OCI-LY1 (cell line): Measurements from ENCODE around the gene SYNCRIP.

ENCODE experiments used
- EZH2 ChIP-seq: fragments of 200-600 bp; sonication (generic), shearing (Covaris generic); IDR thresholded peaks from 2 replicates; pipeline ENCODE4 v1.8.0; 2017; ENCODE audit warnings: borderline replicate concordance, mixed run types, mild to moderate bottlenecking, antibody characterized with exemption, low read length, moderate library complexity, mixed read lengths
- TF ChIP-seq, protein P1 (sequence below): fragments of 200-600 bp; sonication (generic), shearing (Covaris generic); IDR thresholded peaks from 2 replicates; pipeline ENCODE4 v1.5.1; 2017; ENCODE audit warnings: mild to moderate bottlenecking, antibody characterized with exemption, low read length, moderate library complexity, mixed read lengths

DNA sequence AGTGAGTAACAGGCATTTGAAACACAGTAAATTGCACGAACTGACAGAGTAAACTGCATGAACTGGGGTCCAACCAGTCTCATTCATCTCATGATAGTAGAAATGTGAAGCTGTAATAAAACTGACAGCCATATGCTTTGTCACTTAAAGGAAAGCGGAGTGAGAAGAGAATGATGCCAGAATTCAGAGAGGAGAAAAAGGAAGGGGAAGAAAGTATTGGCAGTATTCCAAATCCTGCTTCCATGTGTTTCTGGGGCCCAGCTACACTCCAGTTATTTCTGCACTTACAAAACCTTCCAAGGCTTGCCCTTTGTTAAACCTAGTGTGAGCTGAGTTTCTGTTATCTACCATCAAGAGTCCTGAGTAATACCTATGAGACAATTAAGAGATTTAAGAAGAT lies 66.2 kb downstream of the SYNCRIP start:
- TF ChIP-seq, protein P1, sequence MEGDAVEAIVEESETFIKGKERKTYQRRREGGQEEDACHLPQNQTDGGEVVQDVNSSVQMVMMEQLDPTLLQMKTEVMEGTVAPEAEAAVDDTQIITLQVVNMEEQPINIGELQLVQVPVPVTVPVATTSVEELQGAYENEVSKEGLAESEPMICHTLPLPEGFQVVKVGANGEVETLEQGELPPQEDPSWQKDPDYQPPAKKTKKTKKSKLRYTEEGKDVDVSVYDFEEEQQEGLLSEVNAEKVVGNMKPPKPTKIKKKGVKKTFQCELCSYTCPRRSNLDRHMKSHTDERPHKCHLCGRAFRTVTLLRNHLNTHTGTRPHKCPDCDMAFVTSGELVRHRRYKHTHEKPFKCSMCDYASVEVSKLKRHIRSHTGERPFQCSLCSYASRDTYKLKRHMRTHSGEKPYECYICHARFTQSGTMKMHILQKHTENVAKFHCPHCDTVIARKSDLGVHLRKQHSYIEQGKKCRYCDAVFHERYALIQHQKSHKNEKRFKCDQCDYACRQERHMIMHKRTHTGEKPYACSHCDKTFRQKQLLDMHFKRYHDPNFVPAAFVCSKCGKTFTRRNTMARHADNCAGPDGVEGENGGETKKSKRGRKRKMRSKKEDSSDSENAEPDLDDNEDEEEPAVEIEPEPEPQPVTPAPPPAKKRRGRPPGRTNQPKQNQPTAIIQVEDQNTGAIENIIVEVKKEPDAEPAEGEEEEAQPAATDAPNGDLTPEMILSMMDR = no peak
- TF ChIP-seq EZH2 = no peak
